HG03064 (cell line): ENCODE measurements around the gene GNG3.

ENCODE experiments used
- ATAC-seq: cut with Tn5 transposase; IDR thresholded peaks from one replicate; pipeline ENCODE4 v1.9.1; 2021; ENCODE audit warnings: low read depth; ENCODE audit not compliant: unreplicated experiment

Gene GNG3

GRCh38 chr11:62753736-62754603 is 46.5 kb downstream of the GNG3 start, which contains the start of gene ZBTB3:
Gene ZBTB3, minus strand, starts transcription at chr11:62754160. Its CDS starts 496 bp downstream, at chr11:62753664.
- ATAC-seq = peak; percentile 96

DNA sequence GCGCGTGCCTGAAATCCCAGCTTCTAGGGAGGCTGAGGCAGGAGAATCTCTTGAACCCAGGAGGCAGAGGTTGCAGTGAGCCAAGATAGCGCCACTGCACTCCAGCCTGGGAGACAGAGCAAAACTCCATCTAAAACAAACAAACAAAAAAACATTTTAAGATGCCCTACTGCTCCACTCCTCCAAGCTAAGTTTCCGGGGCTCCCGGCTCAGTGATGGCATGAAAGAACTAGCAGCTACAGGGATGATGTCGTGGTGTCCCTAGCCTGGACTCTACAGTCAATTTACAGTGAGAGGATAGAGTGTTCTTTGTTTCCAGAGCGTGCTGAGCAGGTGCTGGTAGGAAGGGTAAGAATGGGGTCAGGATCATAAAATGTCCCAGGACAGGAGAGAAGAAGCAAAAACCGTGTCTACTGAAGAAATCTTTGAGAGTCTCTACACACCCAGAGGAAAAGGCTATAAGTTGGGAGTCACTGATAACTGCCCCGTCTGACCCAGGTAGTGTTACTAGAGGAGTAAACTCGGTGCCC is 47.7 kb downstream of the GNG3 start:
- ATAC-seq = no peak

- no peak for ATAC-seq
Observed at GRCh38 chr11:62757846-62758788, 50.6 kb downstream of the GNG3 start.
